Stomach smooth muscle (tissue), 2 donors: ENCODE results near the gene INPP5K.
"Not testable (repeated sequence)": the region's sequence is repeated elsewhere in the genome, so short reads cannot be mapped to it uniquely, and the experiment has no call there.

Source experiments
- H3K27ac ChIP-seq: one replicate; pipeline ENCODE4 v1.7.0; 2013; ENCODE audit warnings: mild to moderate bottlenecking, low read length, inconsistent platforms
- H3K27me3 ChIP-seq, 2 donors: one replicate each; pipeline ENCODE4 v1.7.0; 2013; ENCODE audit warnings: low read length in 2 of 2; ENCODE audit not compliant: insufficient read depth in 2 of 2, control insufficient read depth in 1 of 2
- H3K36me3 ChIP-seq, 2 donors: one replicate each; pipeline ENCODE4 v1.7.0; 2013; ENCODE audit warnings: low read length in 2 of 2; ENCODE audit not compliant: control insufficient read depth in 2 of 2, insufficient read depth in 2 of 2
- H3K4me1 ChIP-seq: one replicate; pipeline ENCODE4 v1.7.0; 2013; ENCODE audit warnings: low read length; ENCODE audit not compliant: control insufficient read depth, insufficient read depth
- H3K4me3 ChIP-seq, 2 donors: one replicate each; pipeline ENCODE4 v1.7.0; 2013; ENCODE audit warnings: low read length in 2 of 2
- H3K9ac ChIP-seq, 2 donors: one replicate each; pipeline ENCODE4 v1.7.0; 2013; ENCODE audit warnings: low read length in 2 of 2, mild to moderate bottlenecking in 1 of 2
- H3K9me3 ChIP-seq, 2 donors: one replicate each; pipeline ENCODE4 v1.7.0; 2013; ENCODE audit warnings: low read length in 2 of 2; ENCODE audit not compliant: control insufficient read depth in 2 of 2
- donor health status: healthy.
- donor health status: Pancreatic carcinoma.

The INPP5K gene

DNA sequence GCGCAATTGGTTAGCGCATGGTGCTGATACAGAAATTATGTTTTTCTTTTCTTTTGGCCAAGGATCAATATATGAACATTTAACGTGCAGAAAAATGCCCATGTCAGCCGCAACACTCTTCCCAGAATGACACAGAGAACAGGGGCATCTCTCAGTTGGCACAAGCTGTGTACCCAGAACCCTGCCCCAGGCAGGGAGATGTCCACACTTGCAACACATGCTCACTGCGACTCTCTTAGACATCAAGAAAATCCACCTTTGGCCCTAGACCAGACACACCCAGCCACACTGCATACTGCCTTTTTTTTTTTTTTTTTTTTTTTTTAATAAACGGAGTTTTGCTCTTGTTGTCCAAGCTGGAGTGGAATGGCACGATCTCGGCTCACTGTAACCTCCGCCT is 29.2 kb upstream of the INPP5K start:
- no peak overlapping the region for H3K4me3 ChIP-seq
- H3K27me3 ChIP-seq, result no peaks in the 10 kb centered on the region
- H3K27ac ChIP-seq, result no peak overlapping the region
- peaks cover 38 to 42% of the 10 kb centered on the region in 2 donors for H3K36me3 ChIP-seq
- H3K9me3 ChIP-seq, result no peaks in the 10 kb centered on the region
- no peak overlapping the region for H3K9ac ChIP-seq
- H3K4me1 ChIP-seq, result no peaks in the 10 kb centered on the region

DNA sequence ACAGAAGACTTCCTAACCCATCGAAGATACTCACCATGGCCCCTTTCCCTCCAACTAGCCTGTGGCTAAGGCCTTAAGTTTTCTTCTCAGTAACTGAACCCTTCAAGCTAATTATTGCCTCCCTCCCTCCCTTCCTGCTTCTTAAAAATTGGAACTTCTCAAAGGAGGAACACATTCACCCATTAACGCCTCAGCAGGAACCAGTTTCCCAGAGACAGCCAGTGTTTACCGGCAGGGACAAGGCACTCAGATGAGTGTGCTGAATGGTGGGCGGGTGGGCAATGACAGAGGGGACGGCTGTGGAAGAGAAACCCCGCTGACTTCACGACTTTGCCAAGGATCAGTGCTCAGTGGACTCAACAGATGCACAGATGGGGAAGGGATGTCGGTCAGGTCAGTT is 25.9 kb upstream of the INPP5K start:
- no peak overlapping the region for H3K27ac ChIP-seq
- H3K36me3 ChIP-seq, result peaks cover 46 to 55% of the 10 kb centered on the region in 2 donors
- H3K9ac ChIP-seq, result no peak overlapping the region
- H3K27me3 ChIP-seq, result no peaks in the 10 kb centered on the region
- H3K4me1 ChIP-seq, result no peaks in the 10 kb centered on the region
- no peaks in the 10 kb centered on the region for H3K9me3 ChIP-seq
- no peak overlapping the region for H3K4me3 ChIP-seq

DNA sequence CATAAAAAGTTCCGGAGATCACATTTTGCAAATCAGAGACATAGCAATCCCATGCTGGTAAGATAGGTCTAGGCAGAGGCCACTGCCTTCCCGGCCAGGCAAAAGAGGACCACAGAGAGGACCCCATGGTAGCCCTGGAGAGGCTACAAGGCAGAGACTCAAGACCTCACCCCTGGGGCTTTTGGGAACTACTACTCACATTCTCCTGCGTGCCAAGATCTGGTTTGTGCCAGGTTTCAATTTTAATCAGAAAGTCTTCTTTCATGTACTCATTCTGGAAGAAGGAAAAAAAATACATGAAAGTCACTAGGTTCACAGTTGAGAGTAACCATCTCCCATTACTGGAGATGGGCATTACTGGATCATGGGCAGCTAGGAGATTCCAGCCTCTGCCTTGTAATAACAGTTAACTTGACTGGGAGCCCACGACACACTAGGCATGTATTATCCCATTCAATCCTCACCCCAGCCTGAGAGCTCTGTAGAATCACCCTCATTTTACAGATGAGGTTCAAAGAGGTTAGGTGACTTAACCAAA is 25.0 kb upstream of the INPP5K start:
- H3K27ac ChIP-seq, result no peak overlapping the region
- no peak overlapping the region for H3K4me3 ChIP-seq
- H3K36me3 ChIP-seq, result peaks cover 44 to 52% of the 10 kb centered on the region in 2 donors
- no peaks in the 10 kb centered on the region for H3K27me3 ChIP-seq
- no peaks in the 10 kb centered on the region for H3K9me3 ChIP-seq
- H3K4me1 ChIP-seq, result no peaks in the 10 kb centered on the region
- no peak overlapping the region for H3K9ac ChIP-seq

DNA sequence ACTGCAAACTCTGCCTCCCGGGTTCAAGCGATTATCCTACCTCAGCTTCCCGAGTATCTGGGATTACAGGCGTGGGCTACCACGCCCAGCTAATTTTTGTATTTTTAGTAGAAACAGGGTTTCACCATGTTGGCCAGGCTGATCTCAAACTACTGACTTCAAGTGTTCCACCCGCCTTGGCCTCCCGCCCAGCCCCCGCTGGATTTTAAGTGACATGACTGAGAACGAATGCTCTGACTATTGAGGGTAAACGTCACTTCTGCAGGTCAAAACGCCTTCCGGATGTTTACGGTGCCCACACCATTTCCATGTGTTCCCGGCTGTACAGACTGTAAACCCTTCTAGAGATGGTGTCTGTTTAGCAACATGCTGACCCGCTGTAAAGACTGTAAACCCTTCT is 23.4 kb upstream of the INPP5K start:
- Histone ChIP-seq H3K9ac (no peak overlapping the region), H3K4me1 (peaks cover 4% of the 10 kb centered on the region), H3K27ac (no peak overlapping the region), H3K9me3 (no peaks in the 10 kb centered on the region), H3K27me3 (no peaks in the 10 kb centered on the region), H3K4me3 (no peak overlapping the region), H3K36me3 (peaks cover 39 to 51% of the 10 kb centered on the region in 2 donors)

GRCh38 chr17:1535737-1536136 is 19.3 kb upstream of the INPP5K start:
- H3K27ac ChIP-seq, result no peak overlapping the region
- peaks cover 46 to 53% of the 10 kb centered on the region in 2 donors for H3K36me3 ChIP-seq
- H3K9ac ChIP-seq, result no peak overlapping the region
- H3K27me3 ChIP-seq, result no peaks in the 10 kb centered on the region
- H3K9me3 ChIP-seq, result no peaks in the 10 kb centered on the region
- peaks cover 4% of the 10 kb centered on the region for H3K4me1 ChIP-seq
- no peak overlapping the region for H3K4me3 ChIP-seq

DNA sequence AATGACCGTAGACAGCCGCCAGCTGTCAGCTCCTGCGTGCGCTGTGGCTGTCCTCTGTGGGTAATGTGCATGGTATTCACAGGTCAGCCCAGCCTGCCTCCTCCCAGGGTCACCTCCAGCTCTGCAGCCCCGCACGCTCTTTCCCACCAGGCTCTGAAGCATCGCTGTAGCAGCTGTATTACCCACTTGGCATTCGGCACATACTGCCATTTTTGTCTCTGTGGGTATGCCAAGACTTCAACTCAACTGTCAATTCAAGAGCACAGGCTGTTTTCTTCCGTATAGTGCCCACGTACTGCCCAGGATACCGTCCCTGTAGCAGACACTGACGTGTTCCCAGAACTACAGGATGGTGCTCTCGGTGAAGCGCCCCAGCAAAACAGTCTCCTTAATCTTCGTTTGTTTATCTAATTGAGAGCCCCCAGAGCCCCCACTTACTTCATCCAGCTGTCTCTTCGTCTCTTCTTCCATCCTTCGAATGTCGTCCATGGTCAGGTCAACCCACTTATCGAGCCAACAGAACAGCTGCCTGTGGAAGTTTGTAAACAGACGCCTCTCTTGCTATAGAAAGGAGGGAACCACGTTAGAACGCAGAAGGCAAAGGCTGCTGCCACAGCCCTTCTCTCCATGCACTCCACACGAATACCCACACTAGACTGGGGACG is 17.4 kb upstream of the INPP5K start:
- Histone ChIP-seq H3K4me1 (peaks cover 4% of the 10 kb centered on the region), H3K4me3 (no peak overlapping the region), H3K9ac (no peak overlapping the region), H3K9me3 (no peaks in the 10 kb centered on the region), H3K27me3 (no peaks in the 10 kb centered on the region), H3K36me3 (peaks cover 40 to 50% of the 10 kb centered on the region in 2 donors), H3K27ac (no peak overlapping the region)

- Histone ChIP-seq H3K9ac (no peak overlapping the region), H3K27me3 (no peaks in the 10 kb centered on the region), H3K4me1 (peaks cover 4% of the 10 kb centered on the region), H3K36me3 (peaks cover 32 to 44% of the 10 kb centered on the region in 2 donors), H3K27ac (no peak overlapping the region), H3K9me3 (no peaks in the 10 kb centered on the region), H3K4me3 (no peak overlapping the region)
These were observed 16.6 kb upstream of the INPP5K start for GRCh38 chr17:1532836-1533602.

- Histone ChIP-seq H3K27ac (no peak overlapping the region), H3K36me3 (peaks cover 35 to 43% of the 10 kb centered on the region in 2 donors), H3K9ac (no peak overlapping the region), H3K4me3 (no peak overlapping the region), H3K9me3 (no peaks in the 10 kb centered on the region), H3K27me3 (no peaks in the 10 kb centered on the region), H3K4me1 (no peaks in the 10 kb centered on the region)
These were observed 13.5 kb upstream of the INPP5K start for GRCh38 chr17:1529863-1530262.

GRCh38 chr17:1526876-1527275 is 10.5 kb upstream of the INPP5K start:
- not testable (repeated sequence) for H3K9me3 ChIP-seq, H3K4me3 ChIP-seq, H3K4me1 ChIP-seq, H3K27me3 ChIP-seq, H3K27ac ChIP-seq, H3K9ac ChIP-seq
- H3K36me3 ChIP-seq, result peaks cover 21 to 22% of the 10 kb centered on the region in 2 donors

- no peak overlapping the region for H3K9ac ChIP-seq
- peaks cover 20 to 27% of the 10 kb centered on the region in 2 donors for H3K36me3 ChIP-seq
- no peak overlapping the region for H3K27ac ChIP-seq
These were observed 6.2 kb upstream of the INPP5K start for GRCh38 chr17:1522626-1523025.

More at GRCh38 chr17:1522626-1523025, 6.2 kb upstream of the INPP5K start:
- Histone ChIP-seq H3K9me3 (no peaks in the 10 kb centered on the region), H3K27me3 (no peaks in the 10 kb centered on the region), H3K4me3 (no peak overlapping the region), H3K4me1 (peaks cover 1% of the 10 kb centered on the region)
